T follicular helper cell (primary cell): ENCODE data around the gene UBL3.

Experiments used
- DNase-seq: peaks from one replicate; pipeline ENCODE4 v3.0.0-alpha.2; 2020; ENCODE audit warnings: low read depth
- total RNA-seq, 2 experiments: gene quantifications; one replicate each; lab custom pipeline; 2026; lab: John Stamatoyannopoulos, UW

UBL3 gene, protein sequence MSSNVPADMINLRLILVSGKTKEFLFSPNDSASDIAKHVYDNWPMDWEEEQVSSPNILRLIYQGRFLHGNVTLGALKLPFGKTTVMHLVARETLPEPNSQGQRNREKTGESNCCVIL
- total RNA-seq = 42.6 to 101 reads per million in 2 experiments

DNA sequence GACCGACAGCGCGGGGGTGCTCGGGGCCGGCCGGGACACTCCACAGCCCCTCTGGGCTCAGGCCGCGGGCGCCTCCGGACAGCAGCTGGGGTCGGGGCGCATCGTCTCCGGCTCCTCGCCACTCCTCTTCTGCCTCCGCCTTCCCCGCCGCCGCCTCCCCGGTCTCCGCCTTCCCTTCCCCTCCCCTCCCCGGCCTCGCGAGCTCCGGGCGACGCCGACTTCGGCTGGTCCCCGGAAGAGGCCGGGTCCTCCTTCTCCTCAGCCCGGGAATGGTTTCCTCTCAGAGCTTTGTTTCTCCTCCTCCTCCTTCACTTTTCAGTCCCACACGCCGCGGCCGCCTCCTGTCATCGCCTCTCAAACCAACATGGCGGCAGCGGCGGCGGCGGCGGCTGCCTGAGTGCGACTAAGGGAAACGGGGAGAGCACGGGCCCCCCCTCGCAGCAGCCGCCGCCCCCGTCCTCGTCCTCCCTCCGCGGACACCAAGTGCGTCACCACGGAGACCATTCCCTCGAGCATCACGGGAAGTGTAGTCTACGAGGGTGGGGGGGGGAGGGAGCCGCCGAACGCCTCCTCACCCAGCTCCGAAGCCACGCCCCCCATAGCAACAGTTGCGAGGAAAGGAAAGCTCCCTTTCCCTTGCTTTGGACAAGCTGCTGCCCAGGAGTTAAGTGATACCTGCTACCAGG lies at the start of gene UBL3:
TSS of gene UBL3 (minus strand) at position 405 of the 686 bp plus-strand sequence. CDS start 1,079 bp downstream, outside the sequence.
- DNase-seq = peak; percentile 92

DNA sequence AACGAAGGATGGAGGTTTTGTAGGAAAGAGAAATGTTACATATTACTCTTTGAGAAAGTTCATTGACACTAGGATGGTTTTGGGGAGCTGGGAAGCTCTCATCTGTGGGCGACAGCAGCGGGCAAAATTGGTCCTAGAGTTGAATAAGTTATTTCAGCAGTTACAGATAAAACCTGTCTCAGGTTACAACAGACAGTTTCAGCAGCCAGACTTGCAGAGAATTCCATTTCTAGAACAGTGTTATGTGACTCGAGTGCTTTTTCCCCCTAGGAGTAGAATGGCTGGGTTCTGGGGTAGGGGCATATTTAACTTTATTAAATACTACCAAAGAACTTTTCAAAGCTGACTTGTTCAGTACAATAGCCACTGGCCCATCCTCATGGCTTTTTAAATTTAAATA lies 46.7 kb upstream of the UBL3 start:
- no peak for DNase-seq

DNA sequence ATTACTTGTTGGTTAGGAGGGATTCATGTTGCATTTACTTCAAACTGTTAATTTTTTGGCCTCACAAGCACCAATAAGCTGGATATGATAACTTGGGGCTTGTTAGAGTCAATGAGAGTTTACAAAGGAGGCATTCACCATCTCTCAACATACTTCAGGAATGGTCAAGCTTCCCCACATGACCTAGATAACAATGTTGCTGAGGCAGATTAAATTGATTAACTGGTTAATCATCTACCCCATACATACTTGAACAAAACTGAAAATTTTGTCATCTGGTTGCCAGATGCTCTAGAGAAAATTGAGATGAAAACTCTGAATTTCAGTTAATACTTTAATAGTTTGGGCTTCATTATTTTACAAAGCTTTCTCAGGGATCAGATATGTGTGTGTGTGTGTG lies 43.0 kb upstream of the UBL3 start:
- DNase-seq = no peak

DNA sequence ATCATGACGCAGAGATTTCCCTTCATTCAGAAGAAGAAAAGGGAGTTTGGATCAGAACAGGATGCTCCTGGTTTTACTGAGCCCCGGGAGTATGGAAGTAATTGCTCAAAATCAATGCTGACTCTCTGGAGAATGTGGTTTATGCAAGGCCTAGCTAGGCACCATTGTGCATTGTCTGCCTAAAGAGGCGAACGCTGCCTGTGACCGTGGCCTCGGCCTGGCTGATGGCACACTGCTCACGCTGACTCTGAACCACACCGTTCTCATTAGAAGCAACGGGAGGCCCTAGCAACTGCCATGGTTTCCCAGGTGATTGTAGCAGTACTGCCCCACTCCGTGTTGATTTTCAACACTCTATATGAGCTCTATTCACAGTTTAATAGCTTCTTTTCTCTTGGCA lies 41.7 kb upstream of the UBL3 start:
- DNase-seq = no peak

DNA sequence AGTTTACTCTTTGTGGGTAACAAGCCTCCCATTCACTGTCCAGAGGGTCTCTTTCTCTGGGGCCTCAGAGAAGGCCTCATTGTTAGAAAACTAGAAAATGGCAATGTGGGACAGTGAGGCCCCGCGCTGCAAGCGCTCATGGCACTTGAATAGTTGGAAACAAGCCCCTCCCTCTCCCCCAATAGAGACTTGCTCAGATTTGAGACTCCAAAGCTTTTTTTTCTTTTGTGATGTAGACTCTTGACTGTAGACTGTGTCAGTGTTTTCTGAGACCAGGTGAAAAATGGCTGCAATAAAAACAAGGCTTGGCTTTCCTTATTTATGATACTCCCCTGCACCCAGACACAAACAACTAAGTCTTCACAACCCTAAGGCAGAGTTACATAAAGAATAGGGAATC lies 38.7 kb upstream of the UBL3 start:
- no peak for DNase-seq

DNA sequence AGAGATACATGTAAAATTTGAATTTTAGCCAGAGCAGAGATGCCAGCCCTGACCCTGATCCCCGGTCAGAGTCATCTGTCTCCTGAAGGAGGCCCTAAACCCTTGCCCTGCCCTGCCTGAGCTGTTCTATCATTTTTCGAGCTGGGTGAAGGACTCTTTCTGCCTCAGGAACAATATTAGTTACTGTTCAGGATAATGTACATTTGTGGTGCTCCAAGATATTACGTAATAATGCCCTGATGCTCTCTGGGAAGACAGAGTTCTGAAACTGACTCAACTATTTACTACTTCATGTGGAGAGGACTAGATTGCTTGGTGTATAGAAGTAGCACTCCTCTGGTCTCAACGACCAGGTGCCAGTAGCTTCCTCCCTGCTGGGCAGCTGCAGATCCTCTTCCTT lies 37.9 kb upstream of the UBL3 start:
- DNase-seq = no peak

DNA sequence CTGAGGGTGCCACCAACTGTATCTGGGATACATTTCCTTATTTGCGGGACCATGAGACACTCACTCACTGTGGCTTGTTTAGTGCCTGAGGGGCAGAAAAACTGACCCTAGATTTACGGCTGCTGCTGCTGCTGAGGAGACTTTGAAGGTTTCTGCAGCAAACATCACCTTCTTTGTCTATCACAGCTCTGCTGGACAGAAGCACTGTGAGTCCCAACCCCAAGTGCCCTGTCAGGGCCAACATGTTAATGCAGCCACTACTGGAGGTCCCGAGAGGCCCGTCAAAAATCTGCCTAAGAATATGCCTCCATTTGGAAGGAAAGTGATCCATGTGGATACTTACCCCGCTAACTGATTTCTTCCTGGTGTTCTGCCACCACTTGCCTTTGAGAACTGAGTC lies 37.3 kb upstream of the UBL3 start:
- no peak for DNase-seq

DNA sequence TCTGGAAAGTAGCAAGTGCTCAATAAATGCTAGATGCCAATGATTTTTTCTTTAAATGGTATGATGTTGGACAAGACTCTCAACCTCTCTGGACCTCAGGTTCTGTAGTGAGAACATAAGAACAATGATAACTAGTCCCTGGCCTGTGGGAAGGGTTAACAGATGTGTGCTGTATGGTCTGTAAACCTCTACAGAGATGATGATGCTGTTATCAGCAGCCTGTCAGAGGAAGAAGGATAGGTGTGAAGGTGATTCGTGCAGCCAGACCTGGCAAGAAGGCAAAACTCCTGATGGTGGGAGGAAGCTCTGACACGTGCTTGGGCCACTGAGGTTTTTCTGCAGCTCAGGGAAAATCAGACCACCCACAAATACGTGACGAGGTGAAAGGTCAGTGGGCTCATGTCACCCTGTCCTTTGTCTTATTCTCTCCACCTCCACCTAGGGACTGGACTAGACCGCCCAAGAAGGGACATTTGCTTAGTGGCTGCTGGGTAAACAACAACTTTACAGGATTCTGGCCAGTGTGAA lies 36.7 kb upstream of the UBL3 start:
- no peak for DNase-seq

DNA sequence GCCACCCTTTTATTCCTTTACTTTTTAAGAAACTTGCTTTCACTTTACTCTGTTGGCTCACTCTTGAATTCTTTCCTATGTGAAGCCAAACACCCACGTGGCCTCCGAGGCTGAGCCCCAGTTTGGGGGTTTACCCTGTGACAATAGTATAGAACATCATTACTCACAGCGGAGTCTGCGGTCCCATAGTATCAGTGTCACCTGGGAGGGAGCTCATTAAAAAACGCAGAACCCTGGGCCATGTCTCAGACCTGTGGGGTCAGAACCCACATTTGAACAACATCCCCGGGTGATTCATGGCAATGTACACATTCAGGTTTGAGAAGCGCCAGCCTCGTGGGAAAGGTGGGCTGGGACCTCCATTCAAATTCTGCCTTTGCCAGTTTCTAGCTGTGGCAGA lies 36.0 kb upstream of the UBL3 start:
- no peak for DNase-seq

DNA sequence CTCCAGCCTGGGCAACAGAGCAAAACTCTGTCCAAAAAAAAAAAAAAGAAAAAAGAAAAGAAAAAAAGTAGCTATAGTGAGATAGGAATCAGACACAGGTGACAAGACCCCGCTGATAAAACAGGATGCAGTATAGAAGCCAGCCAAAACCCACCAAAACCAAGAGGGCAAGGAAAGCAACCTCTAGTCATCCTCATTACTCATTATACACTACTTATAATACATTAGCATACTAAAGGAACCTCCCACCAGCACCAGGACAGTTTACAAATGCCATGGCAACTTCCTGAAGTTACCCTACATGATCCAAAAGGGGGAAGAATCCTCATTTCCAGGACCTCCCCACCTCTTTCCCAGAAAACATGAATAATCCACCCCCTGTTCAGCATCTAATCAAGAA lies 35.6 kb upstream of the UBL3 start:
- no peak for DNase-seq

DNA sequence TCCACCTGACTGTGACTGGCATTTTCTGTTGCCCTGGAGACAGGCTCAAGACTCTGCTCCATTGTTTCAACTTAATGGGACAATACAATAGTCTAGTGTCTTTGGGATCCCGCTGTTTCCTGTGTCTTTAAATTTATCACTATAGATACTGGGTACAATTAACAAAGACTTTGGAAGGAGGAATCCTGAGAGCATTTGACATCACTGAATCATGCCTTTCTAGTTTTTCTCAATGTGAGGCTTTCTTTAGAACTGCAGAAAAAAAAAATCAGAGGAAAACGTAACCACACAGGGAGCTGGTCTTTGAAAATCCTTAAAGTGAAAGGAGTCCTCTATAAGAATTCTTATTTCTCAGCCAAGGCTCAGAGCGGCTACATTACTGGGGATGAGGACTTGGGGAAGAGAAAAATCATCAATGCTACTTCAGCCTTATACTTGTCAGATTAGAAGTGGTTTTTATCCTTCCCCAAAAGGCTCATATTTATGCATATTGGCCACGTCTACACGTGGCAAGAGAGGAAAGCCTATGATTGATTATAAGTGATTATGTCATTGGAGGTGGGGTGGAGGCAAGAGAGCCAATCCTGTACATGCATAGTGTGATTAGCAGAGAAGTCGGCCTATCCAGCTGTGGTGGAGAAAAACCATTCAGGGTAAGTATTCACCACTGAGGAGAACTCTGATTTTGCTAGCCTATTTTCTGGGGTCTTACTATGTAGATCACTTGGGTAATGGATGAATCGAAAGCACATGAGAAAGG lies 34.4 kb upstream of the UBL3 start:
- DNase-seq = no peak

DNA sequence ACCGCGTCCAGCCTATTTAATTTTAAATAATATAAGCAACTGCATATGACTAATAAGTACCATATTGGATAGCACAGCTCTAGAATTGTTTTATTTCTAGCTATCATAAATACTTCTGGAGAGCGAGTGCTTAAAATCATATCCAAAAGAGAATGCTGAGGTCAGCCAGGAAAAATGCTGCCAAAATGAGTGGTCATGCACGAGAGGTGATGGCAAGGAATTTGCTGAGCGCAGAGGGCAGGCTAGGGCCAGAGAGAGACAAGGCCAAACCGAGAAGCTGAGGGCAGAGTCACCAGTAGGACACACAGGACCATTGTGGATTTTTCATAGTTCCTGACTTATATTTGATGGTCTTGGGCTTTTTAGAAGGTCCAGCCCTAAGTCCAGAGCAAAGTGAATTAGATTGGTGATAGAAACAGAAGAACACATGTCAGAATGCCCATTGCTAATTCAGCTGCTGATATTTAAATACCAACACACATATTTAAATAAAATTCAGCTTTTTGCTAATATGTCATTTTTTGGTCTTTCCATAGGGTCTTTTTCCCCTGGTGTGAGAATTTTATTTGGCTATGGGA lies 33.6 kb upstream of the UBL3 start:
- no peak for DNase-seq

DNA sequence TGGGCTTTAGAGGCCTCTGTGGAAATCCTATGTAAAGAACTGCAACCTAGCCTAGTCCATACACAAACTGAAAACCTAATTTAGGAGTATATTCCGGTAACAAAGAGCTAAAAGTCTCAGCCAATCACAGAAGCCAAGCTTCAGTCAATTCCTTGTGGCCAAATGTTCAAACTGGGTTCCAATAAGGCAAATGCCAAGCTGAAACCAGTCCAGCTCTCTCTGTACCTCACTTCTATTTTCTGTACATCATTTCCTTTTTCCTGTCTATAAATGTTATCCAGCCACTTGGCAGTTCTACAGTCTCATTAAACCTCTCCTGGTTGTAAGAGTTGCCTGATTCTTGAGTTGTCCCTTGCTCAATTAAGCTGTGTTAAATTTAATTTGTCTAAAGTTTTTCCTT lies 31.7 kb upstream of the UBL3 start:
- no peak for DNase-seq

DNA sequence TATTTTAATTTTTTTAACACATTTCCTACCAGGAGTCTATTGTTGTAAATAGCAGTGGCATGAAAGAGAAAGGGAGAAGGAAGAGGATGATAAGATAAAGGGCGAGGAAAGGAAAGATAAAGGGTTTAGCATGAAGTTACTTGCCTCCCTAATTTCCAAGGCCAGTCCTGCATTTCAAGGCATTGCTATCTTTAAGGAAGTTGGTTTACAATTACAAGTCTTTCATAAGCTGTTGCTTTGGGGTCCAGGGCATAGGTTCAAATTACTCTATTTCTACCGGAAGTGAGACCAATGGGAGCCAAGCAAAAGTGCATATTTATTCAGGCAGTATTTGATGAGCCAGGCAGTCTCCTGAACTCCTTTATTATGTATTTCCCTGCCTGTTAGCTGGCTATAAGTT lies 27.7 kb upstream of the UBL3 start:
- no peak for DNase-seq

DNA sequence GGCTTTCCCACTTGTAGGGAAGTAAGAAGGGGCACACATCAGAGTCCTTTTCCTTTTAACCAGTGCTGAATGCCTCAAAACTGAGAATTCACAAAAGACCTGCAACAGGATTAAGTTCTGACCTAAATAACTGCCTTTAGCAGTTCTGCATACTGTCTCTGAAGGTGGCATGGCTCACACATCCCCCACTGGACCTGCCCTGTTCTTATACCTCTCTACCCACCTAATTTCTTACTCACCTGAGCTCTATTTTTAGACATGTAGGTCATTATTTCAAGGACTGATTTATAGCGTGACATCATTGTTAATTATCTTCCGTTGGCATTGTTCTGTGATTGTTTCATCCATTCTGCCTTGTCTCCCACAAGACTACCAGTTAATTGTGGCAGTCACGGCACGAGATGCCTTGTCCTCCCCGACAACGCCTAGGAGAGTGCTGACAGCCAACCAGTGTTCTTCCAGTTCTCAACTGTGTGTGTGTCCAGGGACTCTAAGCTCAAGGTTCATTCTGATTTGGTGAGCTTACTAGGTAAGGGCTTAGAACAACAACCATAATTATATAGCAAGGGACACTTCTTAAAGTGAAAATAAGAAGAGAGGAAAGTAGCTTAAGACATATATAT lies 27.1 kb upstream of the UBL3 start:
- DNase-seq = no peak

DNA sequence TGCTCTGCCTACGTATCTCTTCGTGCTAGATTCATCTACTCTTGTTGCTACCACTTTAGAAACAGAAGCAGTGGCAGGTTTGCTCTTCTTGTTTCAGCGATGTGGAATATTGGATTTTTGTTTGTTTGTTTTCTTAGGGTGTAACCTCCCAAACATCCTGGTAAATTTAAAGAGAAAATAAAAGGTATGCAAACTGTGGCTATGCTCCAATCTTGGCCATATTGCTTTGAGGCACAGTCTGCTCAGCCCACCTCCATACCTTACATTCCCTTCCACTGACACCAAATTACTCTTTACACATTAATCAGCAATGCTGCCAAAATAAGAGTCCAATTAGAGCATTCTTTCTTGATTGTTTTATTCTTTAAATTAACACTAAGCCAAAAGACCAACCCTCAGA lies 25.2 kb upstream of the UBL3 start:
- no peak for DNase-seq

DNA sequence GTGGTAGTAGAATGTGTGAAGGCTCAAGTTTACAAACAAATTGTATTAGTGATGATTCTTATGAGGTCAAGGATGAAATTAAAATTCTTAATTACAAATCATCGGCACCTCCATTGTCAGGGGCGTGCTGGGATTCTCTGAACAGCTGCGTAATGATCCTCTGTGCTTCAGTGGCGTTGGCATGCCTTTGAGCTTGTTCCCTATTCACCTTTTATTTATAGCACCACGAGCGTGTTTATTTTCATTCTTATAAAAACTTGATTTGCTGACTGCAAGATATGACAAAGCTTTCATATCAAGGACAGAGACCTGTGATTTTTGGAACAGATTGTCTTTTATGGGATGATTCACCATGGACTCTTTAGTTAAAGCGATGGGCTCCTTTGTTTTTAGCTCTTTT lies 18.2 kb upstream of the UBL3 start:
- DNase-seq = no peak

DNA sequence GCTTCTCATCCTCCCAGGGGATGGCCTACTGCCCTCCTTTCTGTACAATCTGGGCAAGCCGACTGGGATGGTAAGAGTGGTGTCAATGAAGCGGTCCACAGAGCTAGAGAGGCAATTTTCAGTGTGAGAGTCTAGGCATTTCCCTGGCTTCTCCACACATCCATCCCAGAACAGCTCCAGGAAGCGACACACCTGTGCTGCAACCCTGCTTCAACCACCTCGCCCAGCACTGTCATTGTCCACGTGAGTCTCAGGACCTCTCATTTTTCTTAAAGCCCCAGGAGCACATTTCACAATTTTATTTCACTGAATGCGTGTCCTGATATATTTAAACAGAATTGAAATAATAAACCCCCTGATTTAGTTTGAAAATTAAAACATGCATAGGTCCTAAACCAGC lies 15.5 kb upstream of the UBL3 start:
- no peak for DNase-seq

DNA sequence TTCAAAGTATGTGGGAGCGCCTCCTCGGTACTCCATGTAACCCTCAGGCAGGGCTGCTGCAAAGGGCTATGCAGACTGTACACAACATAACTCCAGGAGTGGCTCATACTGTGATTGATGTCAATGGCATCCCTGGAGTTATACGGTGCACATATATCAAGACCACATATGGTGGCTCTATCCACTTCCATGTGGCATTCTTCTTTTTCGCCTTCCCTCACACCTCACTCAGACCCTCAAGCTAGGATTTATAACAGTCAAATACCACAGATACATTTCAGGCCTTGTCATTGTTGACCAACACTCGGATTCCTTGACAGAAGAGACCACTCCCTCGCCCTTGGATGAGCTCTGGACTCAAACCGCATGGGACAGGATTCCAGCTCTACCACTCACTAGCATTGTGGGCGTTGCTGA lies 11.3 kb upstream of the UBL3 start:
- DNase-seq = no peak

DNA sequence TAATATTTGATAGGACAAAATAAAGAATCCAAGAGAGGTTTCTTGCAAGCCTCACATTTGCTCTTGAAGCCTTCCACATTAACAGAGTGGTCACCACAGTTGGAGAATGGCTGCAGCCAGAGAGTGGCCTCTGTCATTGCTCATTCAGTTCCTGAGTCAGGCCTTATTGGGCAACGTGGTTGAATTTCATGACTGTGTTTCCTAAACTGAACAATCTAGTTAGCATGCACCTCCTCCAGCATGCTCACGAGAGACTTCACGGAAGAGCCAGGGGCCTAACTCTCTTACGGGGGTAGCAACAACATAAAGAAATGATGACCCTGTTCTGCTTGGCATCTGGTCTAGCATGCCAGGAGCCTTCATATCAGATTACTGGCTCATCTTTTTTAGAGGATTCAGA lies 9.6 kb upstream of the UBL3 start:
- DNase-seq = no peak

DNA sequence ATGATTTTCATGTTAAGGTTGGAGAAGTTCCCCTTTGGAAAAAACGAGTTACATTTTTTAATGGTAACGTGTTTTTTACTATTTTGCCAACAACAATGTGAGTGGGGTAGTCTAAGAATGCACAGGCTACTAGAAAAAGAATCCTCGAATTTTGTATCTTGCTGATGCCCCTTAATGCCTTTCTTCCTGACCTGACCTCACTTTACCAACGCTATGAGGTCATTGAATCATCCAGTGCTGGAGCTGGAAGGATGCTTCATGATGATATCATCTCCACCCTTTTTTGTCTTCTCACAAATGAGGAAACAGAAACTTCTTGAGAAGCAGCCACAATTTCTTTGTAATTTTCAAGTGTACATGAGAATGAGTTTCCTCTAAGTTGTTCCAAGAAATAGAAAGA lies 8.2 kb upstream of the UBL3 start:
- no peak for DNase-seq

DNA sequence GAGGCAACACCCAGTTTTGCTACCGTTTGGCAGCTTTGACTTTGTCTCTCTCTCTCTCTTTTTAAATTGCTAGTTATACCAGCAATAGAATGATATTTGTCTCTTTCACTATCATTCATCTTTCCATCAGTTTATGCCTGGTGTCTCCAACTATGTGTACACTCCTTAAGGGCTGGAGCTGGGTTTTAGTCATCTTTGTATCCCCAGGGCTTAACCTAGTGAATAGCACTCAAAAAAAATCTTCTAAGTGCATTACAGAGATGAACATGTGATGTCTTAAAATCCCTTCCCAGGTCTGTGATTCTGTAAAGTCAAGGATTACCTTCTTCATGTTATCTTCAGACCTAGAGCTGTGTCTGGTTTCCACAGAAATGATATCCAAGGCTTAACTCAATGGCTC lies 7.8 kb upstream of the UBL3 start:
- DNase-seq = no peak
